Body of pancreas (tissue), 4 donors: ENCODE measurements around the gene CBX6. TPM values are rescaled to one million over a fixed set of nuclear protein-coding genes. Genes with fewer than 3 reads are reported as not detected.

ENCODE experiments used
- ATAC-seq: fragments of 150-250 bp; one replicate; pipeline ENCODE4 v1.9.1; 2016
- DNase-seq, 4 donors: peaks; one replicate each; pipeline ENCODE4 v3.0.0-alpha.2; 2019
- H3K27ac ChIP-seq, 4 donors: fragments of 200-600 bp; sonication (generic); 1 replicate in 3 of 4; 2 replicates in 1 of 4; pipeline versions ENCODE4 v1.5.1 to v1.6.1; 2016 to 2019; ENCODE audit warnings: mild to moderate bottlenecking in 1 of 4, mixed read lengths in 1 of 4, moderate library complexity in 1 of 4
- H3K27me3 ChIP-seq, 2 donors: fragments of 200-600 bp; sonication (generic); one replicate each; pipeline ENCODE4 v1.6.0; 2016; ENCODE audit warnings: mild to moderate bottlenecking in 1 of 2
- H3K36me3 ChIP-seq, 2 donors: fragments of 200-600 bp; sonication (generic); replicated peaks in 1 of 2; 2 replicates each; pipeline ENCODE4 v1.5.1; 2016; ENCODE audit warnings: low read depth in 2 of 2; ENCODE audit not compliant: insufficient read depth in 1 of 2
- H3K4me1 ChIP-seq: fragments of 200-600 bp; sonication (generic); one replicate; pipeline ENCODE4 v1.6.0; 2016
- H3K4me3 ChIP-seq, 2 donors: fragments of 200-600 bp; sonication (generic); 1 replicate in 1 of 2; 2 replicates in 1 of 2; pipeline ENCODE4 v1.5.1; 2016 to 2019
- H3K9me3 ChIP-seq, 3 donors: fragments of 200-600 bp; sonication (generic); 1 replicate in 2 of 3; 2 replicates in 1 of 3; pipeline ENCODE4 v1.5.1; 2016
- CTCF ChIP-seq, 7 experiments: fragments of 450-650 bp in 4 of 7; fragments of 200-600 bp in 3 of 7; sonication (generic) in 3 of 7; IDR thresholded peaks; one replicate each; pipeline ENCODE4 v1.5.1; 2016 to 2019; ENCODE audit warnings: antibody characterized with exemption in 7 of 7
- POLR2A ChIP-seq, 3 donors: fragments of 450-650 bp; IDR thresholded peaks; one replicate each; pipeline ENCODE4 v1.6.1; 2016; ENCODE audit warnings: antibody characterized with exemption in 3 of 3, mild to moderate bottlenecking in 2 of 3
- WGBS, 2 donors: methylation state at CpG; one replicate each; pipeline ENCODE4 v1.1.5; 2017; 5-methylcytosine and 5-hydroxymethylcytosine counted together
- intact Hi-C: fragments of 100-400 bp; cut with DNase I; formaldehyde crosslinking; loops from one replicate; pipeline ENCODE4 v1.15.1; 2023
- total RNA-seq, 2 donors: library from RNA; depleted of rRNA; stranded (reverse); fragments of >200 nt; gene quantifications; one replicate each; pipeline ENCODE4 v1.1.0, GENCODE V29; 2016

The CBX6 gene
- total RNA-seq, 2 donors from 2014 or later: 32.7 to 45.2 TPM

DNA sequence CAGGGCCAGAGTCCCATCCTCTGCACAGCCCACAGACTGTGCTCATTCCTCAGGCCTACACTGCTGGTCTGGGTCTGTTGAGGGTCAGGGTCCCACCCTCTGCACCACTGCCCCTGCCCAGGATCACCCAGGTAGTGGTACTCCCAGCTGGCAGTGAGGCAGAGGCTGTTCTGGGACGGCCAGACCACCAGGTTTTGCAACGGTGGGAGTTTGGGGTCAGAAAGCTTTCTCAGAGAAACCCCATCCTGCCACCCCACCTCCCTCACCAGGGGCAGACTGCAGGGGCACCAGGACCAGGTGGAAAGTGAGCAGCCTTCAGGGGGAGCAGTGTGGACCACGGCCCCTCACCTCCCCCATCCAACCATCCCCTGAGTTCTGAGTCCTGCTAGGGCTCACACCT is 39.0 kb downstream of the CBX6 start:
- Histone ChIP-seq H3K27me3 (no peaks in the 10 kb centered on the region), H3K9me3 (no peaks in the 10 kb centered on the region), H3K4me1 (no peaks in the 10 kb centered on the region), H3K36me3 (no peaks in the 10 kb centered on the region), H3K27ac (no peak overlapping the region), H3K4me3 (no peak overlapping the region)
- intact Hi-C loops: no loop called here
- ATAC-seq (no peak), DNase-seq (no peak)
- TF ChIP-seq POLR2A (IDR thresholded peaks at IDR 0.05) (no peak), CTCF (IDR thresholded peaks at IDR 0.05) (no peak)
- WGBS, 2 donors: 60 to 72% methylated on average over 1 to 3 of the region's 3 CpGs

DNA sequence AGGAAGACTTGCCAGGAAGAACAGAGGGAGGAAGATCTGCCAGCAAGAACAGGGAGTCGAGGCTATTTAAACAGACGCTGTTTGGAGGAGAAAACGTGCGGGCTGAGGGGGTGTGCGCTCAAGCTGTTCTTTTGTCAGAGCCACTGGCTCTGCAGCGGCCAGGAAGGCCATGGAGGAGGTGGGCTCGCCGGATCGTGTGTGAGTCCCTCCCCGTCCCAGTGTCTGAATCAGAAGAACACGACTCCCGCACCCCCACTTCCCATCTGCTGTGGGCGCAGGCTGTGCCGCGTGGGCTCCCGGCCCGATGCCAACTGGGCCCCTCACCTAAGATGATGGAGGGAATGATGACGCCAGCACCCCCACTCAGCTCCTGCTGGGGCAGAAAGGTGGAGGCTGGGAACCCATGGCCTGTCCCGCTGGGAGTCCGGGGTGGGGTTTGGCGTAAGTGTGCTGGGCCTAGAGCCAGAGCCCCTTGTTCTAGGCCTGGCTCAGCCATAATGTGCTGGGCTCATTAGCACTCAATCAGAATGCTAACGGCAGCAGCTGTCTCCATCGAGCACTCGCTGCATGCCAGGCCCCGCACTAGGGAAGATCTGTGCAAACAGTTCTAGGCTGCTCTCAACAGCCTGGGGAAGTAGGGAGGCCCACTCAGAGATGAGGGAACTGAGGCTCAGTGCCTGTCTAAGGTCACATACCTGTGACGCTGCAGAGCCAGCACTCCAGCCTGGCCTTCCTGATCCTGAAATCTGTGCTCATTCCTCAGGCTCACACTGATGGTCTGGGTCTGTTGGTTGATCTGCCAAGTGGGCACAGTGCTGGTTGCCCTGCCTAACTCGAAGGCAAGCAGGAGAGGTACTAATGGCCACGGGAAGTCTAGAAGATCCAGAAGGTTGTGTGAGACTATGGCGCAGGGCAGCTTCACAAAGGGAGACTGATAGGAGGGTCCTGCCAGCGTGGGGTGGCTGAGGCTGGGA is 39.7 kb downstream of the CBX6 start:
- Histone ChIP-seq H3K9me3 (no peaks in the 10 kb centered on the region), H3K27ac (no peak overlapping the region), H3K4me1 (no peaks in the 10 kb centered on the region), H3K4me3 (no peak overlapping the region), H3K27me3 (no peaks in the 10 kb centered on the region), H3K36me3 (no peaks in the 10 kb centered on the region)
- no peak for TF ChIP-seq CTCF (IDR thresholded peaks at IDR 0.05)
- no peak for TF ChIP-seq POLR2A (IDR thresholded peaks at IDR 0.05)
- 91 to 95% methylated on average over 8 to 30 of the region's 30 CpGs for WGBS, 2 donors
- intact Hi-C loops: no loop called here
- DNase-seq (no peak), ATAC-seq (no peak)

DNA sequence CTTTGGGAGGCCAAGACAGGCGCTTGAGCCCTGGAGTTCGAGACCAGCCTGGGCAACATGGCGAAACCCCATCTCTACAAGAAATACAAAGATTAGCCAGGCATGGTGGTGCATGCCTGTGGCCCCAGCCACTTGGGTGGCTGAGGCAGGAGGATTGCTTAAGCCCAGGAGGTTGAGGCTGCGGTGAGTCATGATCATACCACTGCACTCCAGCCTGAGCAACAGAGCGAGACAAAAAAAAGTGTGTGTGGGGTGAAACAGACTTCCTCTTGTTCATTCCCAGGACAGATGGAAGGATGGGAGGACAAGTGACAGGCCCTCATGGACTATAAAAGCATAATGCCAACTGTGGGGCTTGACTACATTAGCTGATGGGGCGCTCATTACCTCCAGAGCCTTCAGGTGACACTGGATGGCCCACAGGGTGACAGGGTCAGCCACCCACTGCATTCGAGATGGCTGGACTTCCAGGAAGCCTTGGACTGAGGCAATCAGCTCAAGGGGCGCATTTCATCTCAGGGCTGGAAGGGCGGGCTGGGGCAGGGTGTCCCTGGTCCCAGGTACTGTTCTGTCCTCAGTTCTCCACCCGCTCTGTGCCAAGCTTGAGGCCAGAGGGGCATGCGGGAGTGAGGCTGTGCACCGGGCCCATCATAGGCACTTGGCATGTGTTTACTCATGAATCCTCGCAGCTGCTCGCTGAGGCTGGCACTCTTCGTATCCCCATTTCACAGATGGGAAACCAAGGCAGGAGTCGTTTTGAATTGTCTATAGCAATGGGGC is 40.7 kb downstream of the CBX6 start:
- no peaks in the 10 kb centered on the region for H3K9me3 ChIP-seq
- no peaks in the 10 kb centered on the region for H3K36me3 ChIP-seq
- TF ChIP-seq CTCF (IDR thresholded peaks at IDR 0.05): no peak
- no peak for TF ChIP-seq POLR2A (IDR thresholded peaks at IDR 0.05)
- no peak for ATAC-seq
- H3K4me3 ChIP-seq: no peak overlapping the region
- H3K27ac ChIP-seq: no peak overlapping the region
- intact Hi-C loops: no loop called here
- H3K27me3 ChIP-seq: no peaks in the 10 kb centered on the region
- H3K4me1 ChIP-seq: no peaks in the 10 kb centered on the region
- no peak for DNase-seq
- WGBS, 2 donors: 86 to 87% methylated on average over 7 to 16 of the region's 16 CpGs

DNA sequence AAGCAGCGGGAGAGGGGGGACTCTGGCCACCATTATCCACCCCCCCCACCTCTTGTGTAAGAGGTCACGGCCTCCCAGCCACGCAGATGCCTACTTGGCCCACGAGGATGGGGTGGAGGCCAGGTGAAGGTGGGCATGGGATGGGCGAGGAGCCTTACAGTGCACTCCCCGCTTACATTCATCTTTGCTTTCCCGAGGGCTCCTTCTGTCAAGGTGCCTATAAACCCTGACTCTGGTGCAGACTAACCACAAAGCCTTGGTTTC is 41.2 kb downstream of the CBX6 start:
- no peak overlapping the region for H3K27ac ChIP-seq
- TF ChIP-seq CTCF (IDR thresholded peaks at IDR 0.05) (no peak), POLR2A (IDR thresholded peaks at IDR 0.05) (no peak)
- intact Hi-C loops: no loop called here
- ATAC-seq: no peak
- no peaks in the 10 kb centered on the region for H3K27me3 ChIP-seq
- 78 to 94% methylated on average over 3 to 7 of the region's 7 CpGs for WGBS, 2 donors
- DNase-seq: no peak
- no peaks in the 10 kb centered on the region for H3K36me3 ChIP-seq
- no peaks in the 10 kb centered on the region for H3K4me1 ChIP-seq
- H3K4me3 ChIP-seq: no peak overlapping the region
- H3K9me3 ChIP-seq: no peaks in the 10 kb centered on the region
